Kidney (tissue), 14 donors: ENCODE data around the gene ZNF775. TPM values are rescaled to one million over a fixed set of nuclear protein-coding genes. Genes with fewer than 3 reads are reported as not detected.
A peak's percentile ranks its signal among the peaks of the same experiment; 100 is the strongest.

Source experiments
- DNase-seq, 5 donors: peaks; one replicate each; pipeline ENCODE4 v3.0.0-alpha.2; 2013 to 2020
- FAIRE-seq: peaks from 2 replicates; lab custom pipeline; 2012; peaks lifted over from hg19 to GRCh38; lab: Jason Lieb, UNC
- H3K27ac ChIP-seq, 2 donors: one replicate each; pipeline ENCODE4 v1.7.0; 2013; ENCODE audit warnings: low read depth in 2 of 2, low read length in 2 of 2, inconsistent platforms in 1 of 2
- H3K27me3 ChIP-seq: one replicate; pipeline ENCODE4 v1.7.1; 2013; ENCODE audit warnings: low read length, inconsistent platforms; ENCODE audit not compliant: control insufficient read depth, insufficient read depth
- H3K36me3 ChIP-seq, 3 donors: one replicate each; pipeline versions ENCODE4 v1.7.0 to v1.7.1; 2013; ENCODE audit warnings: low read length in 3 of 3, control low read depth in 1 of 3, inconsistent platforms in 1 of 3; ENCODE audit not compliant: insufficient read depth in 3 of 3, control insufficient read depth in 2 of 3
- H3K4me1 ChIP-seq, 3 donors: one replicate each; pipeline versions ENCODE4 v1.7.0 to v1.7.1; 2013; ENCODE audit warnings: low read length in 3 of 3, inconsistent platforms in 1 of 3, low read depth in 1 of 3; ENCODE audit not compliant: control insufficient read depth in 2 of 3, insufficient read depth in 2 of 3
- H3K4me3 ChIP-seq, 3 donors: one replicate each; pipeline versions ENCODE4 v1.7.0 to v1.8.1; 2013; ENCODE audit warnings: low read length in 3 of 3, control low read depth in 1 of 3, inconsistent platforms in 1 of 3
- H3K9ac ChIP-seq, 3 donors: one replicate each; pipeline versions ENCODE4 v1.7.0 to v1.7.1; 2013; ENCODE audit warnings: low read length in 3 of 3, control low read depth in 1 of 3, inconsistent platforms in 1 of 3
- H3K9me3 ChIP-seq, 3 donors: one replicate each; pipeline versions ENCODE4 v1.7.0 to v1.7.1; 2013; ENCODE audit warnings: low read length in 3 of 3, control low read depth in 1 of 3, inconsistent platforms in 1 of 3; ENCODE audit not compliant: control insufficient read depth in 2 of 3, insufficient read depth in 1 of 3
- intact Hi-C: fragments of 100-400 bp; cut with DNase I; formaldehyde crosslinking; loops from one replicate; pipeline ENCODE4 v1.11.1; 2022
- polyA plus RNA-seq: library from polyadenylated mRNA; stranded (reverse); fragments of 350-450 nt; fragmentation: Illumina TruSeq; extraction: RNeasy Lipid Tissue Mini Kit (QIAGEN cat#74804); gene quantifications from one replicate; pipeline ENCODE4 v1.2.3, GENCODE V29; 2014; ENCODE audit warnings: low read depth, low replicate concordance; ENCODE audit not compliant: insufficient read depth
- total RNA-seq: library from RNA; stranded (reverse); fragmentation: NEBNext Ultra II Directional; extraction: Animal tissue kit (Norgen Biotek cat#: 25700); gene quantifications from one replicate; pipeline ENCODE4 v1.2.1, GENCODE V29; 2021
- TF ChIP-seq, protein P1 (sequence below): IDR thresholded peaks from 3 replicates; pipeline ENCODE4 v1.5.1; 2012; ENCODE audit warnings: mild to moderate bottlenecking, moderate library complexity, borderline replicate concordance; ENCODE audit not compliant: insufficient read depth; ENCODE audit errors: extremely low read depth
- donor health status: control.
- donor health status: control.
- donor health status: control.
- donor health status: control.
- donor health status: control.
- donor health status: DM: yes; HTN: yes; CAD: no.
- donor health status: Normal renal cell carcinoma (clear cell type).

ZNF775 gene
- total and polyA plus RNA-seq, 2 donors from 2014 or later, result 3.7 to 5.2 TPM

DNA sequence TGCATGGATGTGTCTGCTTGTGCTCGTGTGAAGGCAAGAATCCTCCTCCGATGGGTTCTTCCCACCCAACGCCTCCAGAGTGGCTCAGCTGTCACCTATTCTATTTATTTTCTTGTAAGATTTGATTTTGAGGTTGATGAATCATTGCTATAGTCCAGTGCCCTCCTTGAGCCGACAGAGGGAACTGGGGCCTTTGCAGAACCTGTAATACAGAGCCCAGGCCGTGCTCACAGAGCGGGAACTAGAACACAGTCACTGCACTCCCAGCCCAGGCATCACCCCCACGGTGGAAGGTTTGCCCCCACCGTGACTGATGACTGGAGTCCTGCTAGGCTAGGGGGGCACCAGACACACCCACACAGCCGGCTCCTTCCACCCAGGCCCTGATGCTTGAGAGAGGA lies 39.7 kb upstream of the ZNF775 start:
- TF ChIP-seq, protein P1, sequence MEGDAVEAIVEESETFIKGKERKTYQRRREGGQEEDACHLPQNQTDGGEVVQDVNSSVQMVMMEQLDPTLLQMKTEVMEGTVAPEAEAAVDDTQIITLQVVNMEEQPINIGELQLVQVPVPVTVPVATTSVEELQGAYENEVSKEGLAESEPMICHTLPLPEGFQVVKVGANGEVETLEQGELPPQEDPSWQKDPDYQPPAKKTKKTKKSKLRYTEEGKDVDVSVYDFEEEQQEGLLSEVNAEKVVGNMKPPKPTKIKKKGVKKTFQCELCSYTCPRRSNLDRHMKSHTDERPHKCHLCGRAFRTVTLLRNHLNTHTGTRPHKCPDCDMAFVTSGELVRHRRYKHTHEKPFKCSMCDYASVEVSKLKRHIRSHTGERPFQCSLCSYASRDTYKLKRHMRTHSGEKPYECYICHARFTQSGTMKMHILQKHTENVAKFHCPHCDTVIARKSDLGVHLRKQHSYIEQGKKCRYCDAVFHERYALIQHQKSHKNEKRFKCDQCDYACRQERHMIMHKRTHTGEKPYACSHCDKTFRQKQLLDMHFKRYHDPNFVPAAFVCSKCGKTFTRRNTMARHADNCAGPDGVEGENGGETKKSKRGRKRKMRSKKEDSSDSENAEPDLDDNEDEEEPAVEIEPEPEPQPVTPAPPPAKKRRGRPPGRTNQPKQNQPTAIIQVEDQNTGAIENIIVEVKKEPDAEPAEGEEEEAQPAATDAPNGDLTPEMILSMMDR, result no peak
- Histone ChIP-seq H3K9me3 (no peaks in the 10 kb centered on the region), H3K9ac (no peak overlapping the region), H3K27ac (no peak overlapping the region), H3K36me3 (peaks cover 0 to 2% (median 0%) of the 10 kb centered on the region in 3 donors), H3K4me3 (peak overlapping the region in 2 of 3 donors; percentile 36 to 55), H3K27me3 (no peaks in the 10 kb centered on the region), H3K4me1 (peaks cover 0 to 37% (median 4%) of the 10 kb centered on the region in 3 donors)
- intact Hi-C loops, result no loop called here
- DNase-seq, result no peak
- no peak for FAIRE-seq

DNA sequence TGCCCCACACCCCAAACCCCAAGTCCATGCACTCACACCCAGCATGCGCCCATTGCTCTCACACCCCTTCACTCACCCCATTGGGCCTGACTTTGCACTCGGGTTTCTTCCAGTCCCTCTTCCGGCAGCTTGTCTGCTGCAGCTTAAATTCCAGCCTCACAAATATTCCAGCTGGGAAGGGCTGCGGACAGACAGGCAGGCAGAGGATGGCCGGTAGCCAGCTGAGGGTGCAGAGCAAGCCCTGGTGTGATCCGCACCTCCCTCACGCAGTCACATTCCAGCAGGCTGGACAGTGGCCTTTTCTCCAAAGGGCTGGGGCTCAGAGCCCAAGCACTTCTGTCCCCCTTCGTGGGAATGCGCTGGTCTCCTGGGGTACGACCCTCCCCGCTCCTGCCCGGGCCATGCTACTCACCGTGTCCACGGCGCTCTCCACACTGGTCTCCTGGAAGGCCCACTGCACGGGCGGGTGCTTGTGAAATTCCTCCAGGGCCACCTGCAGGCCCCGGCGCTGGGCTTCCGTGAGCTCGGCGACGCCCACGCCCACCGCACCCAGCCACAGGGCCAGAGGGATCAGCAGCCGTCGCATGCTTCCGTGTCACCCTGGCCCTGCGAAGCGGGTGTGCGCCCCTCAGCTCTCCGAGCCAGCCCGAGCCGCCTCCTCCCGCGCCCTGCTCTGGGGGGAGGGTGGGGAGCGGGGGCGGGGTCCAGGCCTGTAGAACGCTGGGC lies 38.9 kb upstream of the ZNF775 start:
- H3K27ac ChIP-seq, result peak overlapping the region; percentile 74 to 91
- peak overlapping the region in 2 of 3 donors; percentile 44 to 46 for H3K9ac ChIP-seq
- FAIRE-seq, result no peak
- peak overlapping the region in 2 of 3 donors; percentile 55 to 65 for H3K4me3 ChIP-seq
- no peaks in the 10 kb centered on the region for H3K27me3 ChIP-seq
- TF ChIP-seq, protein P1, result no peak
- peak; percentile 48 to 89 (median 68) for DNase-seq
- intact Hi-C loops, result no loop called here
- peaks cover 0 to 2% (median 0%) of the 10 kb centered on the region in 3 donors for H3K36me3 ChIP-seq
- peaks cover 0 to 37% (median 4%) of the 10 kb centered on the region in 3 donors for H3K4me1 ChIP-seq
- H3K9me3 ChIP-seq, result no peaks in the 10 kb centered on the region

DNA sequence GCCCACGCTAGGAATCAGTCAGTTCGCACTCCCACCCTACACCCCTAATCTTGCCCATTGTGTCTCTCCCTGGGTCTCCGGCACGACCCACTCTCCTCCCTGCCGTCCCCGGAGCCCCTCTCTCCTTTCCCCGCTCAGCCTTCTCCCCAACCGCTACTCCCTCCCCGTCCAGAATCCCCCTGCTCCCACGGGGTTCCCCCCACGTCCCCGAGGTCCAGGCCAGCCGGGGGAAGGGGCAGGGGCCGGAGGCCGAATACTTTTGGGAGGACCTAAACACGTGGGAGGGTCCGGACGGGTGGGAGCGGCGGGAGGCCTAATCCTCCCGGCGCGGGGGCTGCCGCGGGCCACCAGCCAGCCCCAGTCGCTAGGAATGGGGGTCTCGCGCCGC lies 38.3 kb upstream of the ZNF775 start:
- intact Hi-C loops, result no loop called here
- Histone ChIP-seq H3K9ac (peak overlapping the region in 2 of 3 donors; percentile 11 to 55), H3K4me3 (peak overlapping the region; percentile 20 to 65 (median 61)), H3K27ac (peak overlapping the region; percentile 74 to 91), H3K4me1 (peaks cover 0 to 33% (median 4%) of the 10 kb centered on the region in 3 donors), H3K9me3 (no peaks in the 10 kb centered on the region), H3K36me3 (peaks cover 0 to 2% (median 0%) of the 10 kb centered on the region in 3 donors), H3K27me3 (no peaks in the 10 kb centered on the region)
- TF ChIP-seq, protein P1, result no peak
- peak in 2 of 5 donors; percentile 35 to 84 for DNase-seq
- no peak for FAIRE-seq
